GM12878 (cell line): ENCODE data around the gene LAMA4. TPM values are rescaled to one million over a fixed set of nuclear protein-coding genes. Genes with fewer than 3 reads are reported as not detected.

ENCODE experiments used
- CHD2 ChIP-seq: IDR thresholded peaks from 2 replicates; pipeline ENCODE4 v1.6.1; 2011; ENCODE audit warnings: low read depth, low read length, improper control_type of control experiment, borderline replicate concordance
- GATAD2B ChIP-seq: fragments of 450-650 bp; conservative IDR thresholded peaks from 2 replicates; pipeline ENCODE4 v1.6.1; 2017; ENCODE audit warnings: low read depth, mild to moderate bottlenecking, moderate library complexity
- HDAC6 ChIP-seq: fragments of 200-600 bp; sonication (generic); IDR thresholded peaks from one replicate; pipeline ENCODE4 v1.8.0; 2017; ENCODE audit warnings: antibody characterized with exemption; ENCODE audit not compliant: unreplicated experiment
- MEF2A ChIP-seq: IDR thresholded peaks from 2 replicates; pipeline ENCODE4 v1.6.1; 2011; ENCODE audit warnings: low read depth, mild to moderate bottlenecking, low read length, moderate library complexity; ENCODE audit not compliant: insufficient read depth
- RUNX3 ChIP-seq: IDR thresholded peaks from 2 replicates; pipeline ENCODE4 v1.6.1; 2012; ENCODE audit warnings: low read length, inconsistent platforms
- SIX5 ChIP-seq: IDR thresholded peaks from 2 replicates; pipeline ENCODE4 v1.6.1; 2011; ENCODE audit warnings: mild to moderate bottlenecking, low read depth, low read length, moderate library complexity; ENCODE audit not compliant: severe bottlenecking
- YY1 ChIP-seq: IDR thresholded peaks from 2 replicates; pipeline ENCODE4 v1.6.1; 2011; ENCODE audit warnings: low read depth, mild to moderate bottlenecking, low read length
- ZNF207 ChIP-seq: fragments of 450-650 bp; IDR thresholded peaks from 2 replicates; pipeline ENCODE4 v1.6.1; 2014; ENCODE audit warnings: antibody characterized with exemption, mild to moderate bottlenecking, borderline replicate concordance
- polyA plus RNA-seq, 11 experiments: library from polyadenylated mRNA; depleted of rRNA in 4 of 11; unstranded in 6 of 11; stranded (reverse) in 5 of 11; fragments of >200 nt; fragmentation: Nextera tagmentation in 4 of 11; fragmentation: Illumina TruSeq in 1 of 11; extraction: Ambion mirVana in 4 of 11; extraction: Trizol in 1 of 11; gene quantifications; 1 replicate in 1 of 11; 2 replicates in 10 of 11; pipeline versions ENCODE4 v1.2.1 to v1.2.3, GENCODE V29; 2011 to 2016; ENCODE audit warnings: inconsistent platforms in 2 of 11, missing spikeins in 2 of 11, low read depth in 1 of 11
- total RNA-seq, 4 experiments: library from RNA; depleted of rRNA in 3 of 4; stranded (reverse); fragments of >200 nt in 3 of 4; fragmentation: Illumina TruSeq in 1 of 4; extraction: Trizol in 1 of 4; gene quantifications; 2 replicates each; pipeline versions ENCODE4 v1.2.1 to v1.2.3, GENCODE V29; 2013 to 2021
- TF ChIP-seq, protein P1 (sequence below): fragments of 450-650 bp; IDR thresholded peaks from 2 replicates; pipeline ENCODE4 v1.6.1; 2017; ENCODE audit warnings: mild to moderate bottlenecking, moderate library complexity
- TF ChIP-seq, protein P2 (sequence below): IDR thresholded peaks from 2 replicates; pipeline ENCODE4 v1.6.1; 2012; ENCODE audit warnings: mild to moderate bottlenecking, low read depth, low read length
- TF ChIP-seq, protein P3 (sequence below): fragments of 450-650 bp; IDR thresholded peaks from 2 replicates; pipeline ENCODE4 v1.6.1; 2017; ENCODE audit warnings: mild to moderate bottlenecking, low read depth, inconsistent platforms; ENCODE audit not compliant: poor library complexity, severe bottlenecking
- TF ChIP-seq, protein P4 (sequence below): fragments of 450-650 bp; IDR thresholded peaks from 2 replicates; pipeline ENCODE4 v1.6.1; 2018; ENCODE audit warnings: borderline replicate concordance, mild to moderate bottlenecking; ENCODE audit not compliant: partially characterized antibody
- TF ChIP-seq, protein P5 (sequence below): IDR thresholded peaks from 2 replicates; pipeline ENCODE4 v1.6.1; 2011; ENCODE audit warnings: low read depth, low read length, improper control_type of control experiment, borderline replicate concordance

LAMA4 gene
- total and polyA plus RNA-seq, 10 of the 15 experiments (the other 5 are each of a cell fraction or from before 2014, with no cell fraction given) = 0.11 to 0.21 (median 0.14) TPM; not detected in 7

DNA sequence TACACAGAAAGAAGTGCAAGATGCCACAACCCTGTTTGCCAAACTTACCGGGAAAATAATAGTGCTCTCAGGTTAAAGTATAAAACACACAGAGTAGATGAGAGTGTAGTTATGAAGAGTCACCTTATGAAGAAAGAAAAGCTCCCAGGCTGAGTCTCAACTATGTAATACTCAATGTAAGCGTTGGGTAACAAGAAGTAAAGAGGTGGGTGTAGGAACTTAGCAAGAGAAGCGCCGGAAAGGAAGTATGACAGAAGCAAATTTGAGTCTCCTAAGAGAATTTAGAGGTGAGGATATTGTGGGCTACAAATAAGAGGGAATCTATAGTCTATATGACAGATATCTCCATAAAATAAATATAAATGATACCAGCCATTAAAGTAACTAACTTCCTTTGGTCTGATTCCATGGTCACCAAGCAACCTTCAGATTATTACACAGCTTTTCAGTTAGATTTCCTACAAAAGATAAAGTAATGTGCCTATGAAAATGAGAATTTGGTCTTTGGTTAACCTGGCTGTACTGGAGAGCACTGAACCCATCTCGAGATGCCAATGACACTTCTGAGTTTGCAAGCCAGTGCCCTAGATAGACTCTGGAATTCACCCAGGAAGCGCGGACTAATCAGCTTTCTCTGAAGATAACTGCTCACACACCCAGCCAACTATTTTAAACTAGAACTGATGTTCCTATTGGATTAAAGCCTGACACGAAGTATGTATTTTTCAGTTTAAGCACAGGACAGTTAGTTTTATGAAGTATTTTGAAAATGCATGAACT lies 168.9 kb downstream of the LAMA4 start (continued):
- TF ChIP-seq, protein P1, sequence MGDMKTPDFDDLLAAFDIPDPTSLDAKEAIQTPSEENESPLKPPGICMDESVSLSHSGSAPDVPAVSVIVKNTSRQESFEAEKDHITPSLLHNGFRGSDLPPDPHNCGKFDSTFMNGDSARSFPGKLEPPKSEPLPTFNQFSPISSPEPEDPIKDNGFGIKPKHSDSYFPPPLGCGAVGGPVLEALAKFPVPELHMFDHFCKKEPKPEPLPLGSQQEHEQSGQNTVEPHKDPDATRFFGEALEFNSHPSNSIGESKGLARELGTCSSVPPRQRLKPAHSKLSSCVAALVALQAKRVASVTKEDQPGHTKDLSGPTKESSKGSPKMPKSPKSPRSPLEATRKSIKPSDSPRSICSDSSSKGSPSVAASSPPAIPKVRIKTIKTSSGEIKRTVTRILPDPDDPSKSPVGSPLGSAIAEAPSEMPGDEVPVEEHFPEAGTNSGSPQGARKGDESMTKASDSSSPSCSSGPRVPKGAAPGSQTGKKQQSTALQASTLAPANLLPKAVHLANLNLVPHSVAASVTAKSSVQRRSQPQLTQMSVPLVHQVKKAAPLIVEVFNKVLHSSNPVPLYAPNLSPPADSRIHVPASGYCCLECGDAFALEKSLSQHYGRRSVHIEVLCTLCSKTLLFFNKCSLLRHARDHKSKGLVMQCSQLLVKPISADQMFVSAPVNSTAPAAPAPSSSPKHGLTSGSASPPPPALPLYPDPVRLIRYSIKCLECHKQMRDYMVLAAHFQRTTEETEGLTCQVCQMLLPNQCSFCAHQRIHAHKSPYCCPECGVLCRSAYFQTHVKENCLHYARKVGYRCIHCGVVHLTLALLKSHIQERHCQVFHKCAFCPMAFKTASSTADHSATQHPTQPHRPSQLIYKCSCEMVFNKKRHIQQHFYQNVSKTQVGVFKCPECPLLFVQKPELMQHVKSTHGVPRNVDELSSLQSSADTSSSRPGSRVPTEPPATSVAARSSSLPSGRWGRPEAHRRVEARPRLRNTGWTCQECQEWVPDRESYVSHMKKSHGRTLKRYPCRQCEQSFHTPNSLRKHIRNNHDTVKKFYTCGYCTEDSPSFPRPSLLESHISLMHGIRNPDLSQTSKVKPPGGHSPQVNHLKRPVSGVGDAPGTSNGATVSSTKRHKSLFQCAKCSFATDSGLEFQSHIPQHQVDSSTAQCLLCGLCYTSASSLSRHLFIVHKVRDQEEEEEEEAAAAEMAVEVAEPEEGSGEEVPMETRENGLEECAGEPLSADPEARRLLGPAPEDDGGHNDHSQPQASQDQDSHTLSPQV = no peak
- no peak for TF ChIP-seq ZNF207
- TF ChIP-seq HDAC6 = no peak
- no peak for TF ChIP-seq MEF2A
- TF ChIP-seq GATAD2B = no peak
- TF ChIP-seq, protein P2, sequence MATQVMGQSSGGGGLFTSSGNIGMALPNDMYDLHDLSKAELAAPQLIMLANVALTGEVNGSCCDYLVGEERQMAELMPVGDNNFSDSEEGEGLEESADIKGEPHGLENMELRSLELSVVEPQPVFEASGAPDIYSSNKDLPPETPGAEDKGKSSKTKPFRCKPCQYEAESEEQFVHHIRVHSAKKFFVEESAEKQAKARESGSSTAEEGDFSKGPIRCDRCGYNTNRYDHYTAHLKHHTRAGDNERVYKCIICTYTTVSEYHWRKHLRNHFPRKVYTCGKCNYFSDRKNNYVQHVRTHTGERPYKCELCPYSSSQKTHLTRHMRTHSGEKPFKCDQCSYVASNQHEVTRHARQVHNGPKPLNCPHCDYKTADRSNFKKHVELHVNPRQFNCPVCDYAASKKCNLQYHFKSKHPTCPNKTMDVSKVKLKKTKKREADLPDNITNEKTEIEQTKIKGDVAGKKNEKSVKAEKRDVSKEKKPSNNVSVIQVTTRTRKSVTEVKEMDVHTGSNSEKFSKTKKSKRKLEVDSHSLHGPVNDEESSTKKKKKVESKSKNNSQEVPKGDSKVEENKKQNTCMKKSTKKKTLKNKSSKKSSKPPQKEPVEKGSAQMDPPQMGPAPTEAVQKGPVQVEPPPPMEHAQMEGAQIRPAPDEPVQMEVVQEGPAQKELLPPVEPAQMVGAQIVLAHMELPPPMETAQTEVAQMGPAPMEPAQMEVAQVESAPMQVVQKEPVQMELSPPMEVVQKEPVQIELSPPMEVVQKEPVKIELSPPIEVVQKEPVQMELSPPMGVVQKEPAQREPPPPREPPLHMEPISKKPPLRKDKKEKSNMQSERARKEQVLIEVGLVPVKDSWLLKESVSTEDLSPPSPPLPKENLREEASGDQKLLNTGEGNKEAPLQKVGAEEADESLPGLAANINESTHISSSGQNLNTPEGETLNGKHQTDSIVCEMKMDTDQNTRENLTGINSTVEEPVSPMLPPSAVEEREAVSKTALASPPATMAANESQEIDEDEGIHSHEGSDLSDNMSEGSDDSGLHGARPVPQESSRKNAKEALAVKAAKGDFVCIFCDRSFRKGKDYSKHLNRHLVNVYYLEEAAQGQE = no peak
- TF ChIP-seq, protein P3, sequence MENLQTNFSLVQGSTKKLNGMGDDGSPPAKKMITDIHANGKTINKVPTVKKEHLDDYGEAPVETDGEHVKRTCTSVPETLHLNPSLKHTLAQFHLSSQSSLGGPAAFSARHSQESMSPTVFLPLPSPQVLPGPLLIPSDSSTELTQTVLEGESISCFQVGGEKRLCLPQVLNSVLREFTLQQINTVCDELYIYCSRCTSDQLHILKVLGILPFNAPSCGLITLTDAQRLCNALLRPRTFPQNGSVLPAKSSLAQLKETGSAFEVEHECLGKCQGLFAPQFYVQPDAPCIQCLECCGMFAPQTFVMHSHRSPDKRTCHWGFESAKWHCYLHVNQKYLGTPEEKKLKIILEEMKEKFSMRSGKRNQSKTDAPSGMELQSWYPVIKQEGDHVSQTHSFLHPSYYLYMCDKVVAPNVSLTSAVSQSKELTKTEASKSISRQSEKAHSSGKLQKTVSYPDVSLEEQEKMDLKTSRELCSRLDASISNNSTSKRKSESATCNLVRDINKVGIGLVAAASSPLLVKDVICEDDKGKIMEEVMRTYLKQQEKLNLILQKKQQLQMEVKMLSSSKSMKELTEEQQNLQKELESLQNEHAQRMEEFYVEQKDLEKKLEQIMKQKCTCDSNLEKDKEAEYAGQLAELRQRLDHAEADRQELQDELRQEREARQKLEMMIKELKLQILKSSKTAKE = no peak
- TF ChIP-seq RUNX3 = no peak
- TF ChIP-seq, protein P4, sequence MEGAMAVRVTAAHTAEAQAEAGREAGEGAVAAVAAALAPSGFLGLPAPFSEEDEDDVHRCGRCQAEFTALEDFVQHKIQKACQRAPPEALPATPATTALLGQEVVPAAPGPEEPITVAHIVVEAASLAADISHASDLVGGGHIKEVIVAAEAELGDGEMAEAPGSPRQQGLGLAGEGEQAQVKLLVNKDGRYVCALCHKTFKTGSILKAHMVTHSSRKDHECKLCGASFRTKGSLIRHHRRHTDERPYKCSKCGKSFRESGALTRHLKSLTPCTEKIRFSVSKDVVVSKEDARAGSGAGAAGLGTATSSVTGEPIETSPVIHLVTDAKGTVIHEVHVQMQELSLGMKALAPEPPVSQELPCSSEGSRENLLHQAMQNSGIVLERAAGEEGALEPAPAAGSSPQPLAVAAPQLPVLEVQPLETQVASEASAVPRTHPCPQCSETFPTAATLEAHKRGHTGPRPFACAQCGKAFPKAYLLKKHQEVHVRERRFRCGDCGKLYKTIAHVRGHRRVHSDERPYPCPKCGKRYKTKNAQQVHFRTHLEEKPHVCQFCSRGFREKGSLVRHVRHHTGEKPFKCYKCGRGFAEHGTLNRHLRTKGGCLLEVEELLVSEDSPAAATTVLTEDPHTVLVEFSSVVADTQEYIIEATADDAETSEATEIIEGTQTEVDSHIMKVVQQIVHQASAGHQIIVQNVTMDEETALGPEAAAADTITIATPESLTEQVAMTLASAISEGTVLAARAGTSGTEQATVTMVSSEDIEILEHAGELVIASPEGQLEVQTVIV = no peak
- TF ChIP-seq, protein P5, sequence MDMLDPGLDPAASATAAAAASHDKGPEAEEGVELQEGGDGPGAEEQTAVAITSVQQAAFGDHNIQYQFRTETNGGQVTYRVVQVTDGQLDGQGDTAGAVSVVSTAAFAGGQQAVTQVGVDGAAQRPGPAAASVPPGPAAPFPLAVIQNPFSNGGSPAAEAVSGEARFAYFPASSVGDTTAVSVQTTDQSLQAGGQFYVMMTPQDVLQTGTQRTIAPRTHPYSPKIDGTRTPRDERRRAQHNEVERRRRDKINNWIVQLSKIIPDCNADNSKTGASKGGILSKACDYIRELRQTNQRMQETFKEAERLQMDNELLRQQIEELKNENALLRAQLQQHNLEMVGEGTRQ = no peak
- no peak for TF ChIP-seq SIX5
- no peak for TF ChIP-seq CHD2
- TF ChIP-seq YY1 = no peak
